Fibroblast of lung (primary cell): ENCODE results near the gene KTI12.
A peak's percentile ranks its signal among the peaks of the same experiment; 100 is the strongest.

Experiments used
- CTCF ChIP-seq, 2 donors: IDR thresholded peaks in 1 of 2; conservative IDR thresholded peaks in 1 of 2; 1 replicate in 1 of 2; 2 replicates in 1 of 2; pipeline ENCODE4 v1.5.1; 2011 to 2012; ENCODE audit warnings: low read length in 2 of 2, control low read depth in 1 of 2, inconsistent platforms in 1 of 2, low read depth in 1 of 2, mild to moderate bottlenecking in 1 of 2
- EZH2 ChIP-seq: IDR thresholded peaks from 2 replicates; pipeline ENCODE4 v1.5.1; 2012; ENCODE audit warnings: low read length, control low read depth, mild to moderate bottlenecking; ENCODE audit errors: missing control alignments

- TF ChIP-seq CTCF (conservative IDR thresholded peaks at IDR 0.05 in 1 of 2, IDR thresholded peaks at IDR 0.05 in 1 of 2; ENCODE audit: low read depth in 1 of 2, low read length in 2 of 2), result peak; percentile 94 to 97
- TF ChIP-seq EZH2, result no peak
Observed at GRCh38 chr1:52002038-52002917, 31.3 kb downstream of the KTI12 start.
